HG03442 (cell line): Measurements from ENCODE around the gene GCC2.
"Not testable (repeated sequence)": the region's sequence is repeated elsewhere in the genome, so short reads cannot be mapped to it uniquely, and the experiment has no call there.

Source experiments
- ATAC-seq: cut with Tn5 transposase; IDR thresholded peaks from one replicate; pipeline ENCODE4 v1.9.1; 2021; ENCODE audit warnings: mild to moderate bottlenecking, moderate library complexity; ENCODE audit not compliant: unreplicated experiment

The GCC2 gene

DNA sequence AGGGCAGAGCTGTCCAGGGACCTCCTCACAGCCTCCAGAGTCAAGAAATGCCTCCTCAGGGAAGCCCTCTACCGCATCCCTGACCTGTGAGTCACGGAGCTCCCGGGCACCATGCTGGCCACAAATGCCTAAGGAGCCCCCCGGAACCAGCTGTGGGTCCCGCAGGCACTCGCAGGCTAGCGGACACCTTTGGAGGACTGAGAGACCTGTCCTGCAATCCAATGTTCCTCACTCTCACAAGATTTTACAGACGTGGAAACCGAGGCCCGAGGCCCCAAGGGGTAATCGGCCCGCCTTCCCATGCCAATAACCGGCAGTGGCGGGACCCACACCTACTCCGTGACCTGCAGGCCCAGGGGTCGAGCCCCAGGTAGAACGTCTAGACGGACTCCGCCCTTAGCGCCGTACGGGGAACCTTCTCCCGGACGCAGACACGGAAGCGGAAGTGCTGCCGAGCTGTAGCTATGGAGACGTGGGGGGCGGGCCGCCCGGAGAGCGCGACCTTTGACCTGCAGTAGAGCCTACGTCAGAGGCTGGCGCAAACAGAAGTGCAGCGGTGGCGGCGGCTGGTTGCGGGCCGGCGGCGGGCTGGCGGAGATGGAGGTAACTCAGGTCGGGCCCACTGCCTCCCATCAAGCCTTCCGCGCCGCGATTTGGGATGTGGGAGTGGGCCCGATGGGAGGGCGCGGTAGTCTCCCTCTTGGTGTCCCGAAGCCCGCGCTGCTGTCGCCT lies at the start of gene GCC2:
Gene GCC2, plus strand, starts transcription at position 529 of the 732 bp plus-strand sequence. Its CDS starts 69 bp downstream, at position 598.
- peak; percentile 98 for ATAC-seq

DNA sequence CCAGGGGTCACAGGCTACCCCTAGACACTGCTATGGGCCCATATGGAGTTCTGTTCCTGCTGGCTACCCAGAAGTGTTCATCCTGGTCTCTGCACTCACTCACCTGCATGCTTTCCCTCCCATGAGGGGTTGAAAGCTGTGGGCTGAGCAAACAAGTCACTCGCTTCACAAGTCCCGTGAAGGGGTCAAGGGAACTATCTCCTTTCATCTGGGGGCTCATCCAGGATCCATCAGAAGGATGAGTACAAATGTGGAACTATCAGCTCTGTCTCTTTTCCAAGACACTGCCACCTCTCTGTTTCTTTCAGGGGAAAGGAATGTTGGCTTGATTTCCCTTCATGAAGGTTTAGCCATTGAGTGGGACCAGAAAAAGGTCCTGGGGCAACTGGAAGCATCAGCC lies 49.5 kb upstream of the GCC2 start:
- ATAC-seq, result no peak

GRCh38 chr2:108401800-108402199 lies 47.2 kb upstream of the GCC2 start:
- no peak for ATAC-seq

DNA sequence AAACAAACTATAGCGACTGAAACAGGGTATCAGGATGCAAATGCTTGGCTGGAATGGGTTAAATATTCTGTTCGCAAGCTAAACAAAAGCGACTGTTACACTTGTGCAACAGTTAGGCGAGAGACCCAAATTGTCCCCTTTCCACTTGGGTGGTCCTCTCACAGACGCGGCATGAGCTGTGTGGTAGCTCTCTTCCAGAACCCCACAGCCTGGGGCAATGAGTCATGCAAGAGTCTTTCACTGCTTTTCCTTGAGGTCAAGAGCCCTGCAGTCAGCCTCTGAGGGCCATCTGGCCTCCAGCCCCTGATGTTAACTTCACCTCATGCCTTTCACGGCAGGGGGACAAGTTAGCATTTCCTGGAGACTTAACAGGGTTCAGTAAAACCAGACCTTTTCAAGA lies 45.5 kb upstream of the GCC2 start:
- ATAC-seq, result no peak

GRCh38 chr2:108404784-108405397 lies 44.1 kb upstream of the GCC2 start:
- ATAC-seq, result no peak

DNA sequence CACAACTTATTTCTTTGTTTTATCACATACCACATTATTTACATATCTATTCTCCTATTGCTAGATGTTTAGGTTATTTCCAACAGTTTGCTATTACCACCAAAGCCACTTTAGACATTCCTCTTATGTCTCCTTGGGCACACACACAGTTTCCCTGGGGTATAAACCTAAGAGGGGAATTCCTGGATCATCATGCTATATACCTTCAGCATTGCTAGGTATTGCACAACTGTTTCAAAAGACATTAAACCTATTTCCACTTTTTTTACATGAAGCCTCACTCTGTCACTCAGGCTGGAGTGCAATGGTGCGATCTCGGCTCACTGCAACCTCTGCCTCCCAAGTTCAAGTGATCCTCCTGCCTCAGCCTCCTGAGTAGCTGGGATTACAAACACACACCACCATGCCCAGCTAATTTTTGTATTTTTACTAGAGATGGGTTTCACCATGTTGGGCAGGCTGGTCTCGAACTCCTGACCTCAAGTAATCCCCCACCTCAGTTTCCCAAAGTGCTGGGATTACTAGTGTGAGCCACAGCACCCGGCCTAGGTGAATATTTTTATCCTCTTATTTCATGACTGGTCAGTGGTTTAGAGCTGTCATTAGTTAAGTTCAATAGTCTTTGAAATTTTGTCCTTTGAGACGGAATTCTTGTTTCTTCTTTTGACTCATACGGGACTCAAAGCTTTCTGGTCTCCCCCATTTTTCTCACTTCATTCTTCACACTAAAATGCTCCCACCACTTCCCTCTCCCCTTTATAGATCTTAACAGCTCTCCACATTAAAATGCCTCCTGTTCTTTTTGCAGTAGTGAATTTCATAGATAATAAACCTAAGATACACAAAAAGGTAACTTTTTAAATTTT lies 40.9 kb upstream of the GCC2 start:
- no peak for ATAC-seq

DNA sequence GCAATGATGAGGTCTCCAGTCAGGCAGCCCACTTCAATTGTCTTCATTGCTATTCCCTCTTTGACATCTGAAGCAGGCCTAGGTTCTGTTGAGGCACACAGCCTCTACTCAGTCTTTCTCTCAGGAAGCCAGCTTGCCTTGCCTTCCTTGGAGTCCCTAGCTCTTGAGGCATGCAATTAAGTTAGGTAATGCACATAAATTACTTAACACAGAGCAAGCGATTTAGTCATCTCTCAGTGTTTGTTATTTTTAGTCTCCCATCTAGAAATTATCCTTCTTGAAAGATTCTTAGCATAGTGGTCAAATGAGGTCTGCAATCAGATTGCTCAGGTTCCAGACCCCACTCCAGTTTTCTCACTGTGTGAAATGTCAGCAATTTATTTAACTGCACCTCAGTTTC lies 39.2 kb upstream of the GCC2 start:
- ATAC-seq, result no peak

DNA sequence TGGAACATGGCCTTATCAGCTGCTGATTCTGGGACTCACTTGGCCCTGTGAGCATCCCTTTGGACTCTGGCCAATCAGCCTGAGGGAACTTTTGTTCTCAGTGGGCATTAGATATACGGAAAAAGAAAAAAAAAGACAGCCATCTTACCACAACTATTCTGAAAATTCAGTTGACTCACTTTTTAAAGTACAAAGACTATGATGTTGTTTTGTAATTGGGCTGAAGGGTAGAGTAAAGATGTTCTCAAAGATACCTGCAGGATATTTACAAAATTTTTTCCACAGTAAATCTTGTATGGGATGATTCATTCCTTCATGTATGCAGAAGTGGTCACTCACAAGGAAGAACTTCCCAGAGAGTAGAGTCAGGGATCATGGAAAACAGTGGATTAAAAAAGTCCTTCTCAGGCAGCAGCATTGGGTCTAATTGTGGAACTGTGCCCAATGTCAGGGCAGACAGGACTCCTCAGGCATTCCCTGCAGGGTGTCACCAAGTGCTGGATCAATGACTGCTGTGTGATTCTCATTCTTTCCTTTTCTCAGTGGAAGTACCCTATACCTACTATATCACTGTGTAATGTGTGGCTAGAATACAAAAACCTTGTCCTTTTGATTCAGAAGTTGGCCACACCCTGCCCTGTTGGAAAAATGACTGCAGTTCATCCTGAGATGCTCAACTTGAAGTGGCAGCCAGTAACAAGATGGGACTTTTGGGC lies 35.9 kb upstream of the GCC2 start:
- ATAC-seq, result no peak

DNA sequence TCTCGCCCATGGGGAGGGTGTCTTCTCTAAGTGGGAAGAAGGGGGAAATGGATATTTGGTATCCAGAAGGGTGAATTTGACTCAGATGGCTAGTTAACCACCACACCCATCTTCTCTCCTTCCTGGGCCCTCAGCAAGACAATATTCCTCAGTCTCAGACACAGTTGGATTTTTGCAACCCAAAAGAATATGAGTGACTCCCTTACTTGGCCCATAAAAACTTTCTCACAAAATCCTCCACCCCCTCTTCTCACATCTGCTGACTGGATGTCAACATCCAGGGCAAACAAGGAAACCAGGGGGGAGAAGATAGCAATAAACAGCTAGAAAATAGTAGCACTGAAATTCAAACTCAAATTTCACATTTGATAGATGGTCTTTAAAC lies 35.3 kb upstream of the GCC2 start:
- ATAC-seq, result no peak

DNA sequence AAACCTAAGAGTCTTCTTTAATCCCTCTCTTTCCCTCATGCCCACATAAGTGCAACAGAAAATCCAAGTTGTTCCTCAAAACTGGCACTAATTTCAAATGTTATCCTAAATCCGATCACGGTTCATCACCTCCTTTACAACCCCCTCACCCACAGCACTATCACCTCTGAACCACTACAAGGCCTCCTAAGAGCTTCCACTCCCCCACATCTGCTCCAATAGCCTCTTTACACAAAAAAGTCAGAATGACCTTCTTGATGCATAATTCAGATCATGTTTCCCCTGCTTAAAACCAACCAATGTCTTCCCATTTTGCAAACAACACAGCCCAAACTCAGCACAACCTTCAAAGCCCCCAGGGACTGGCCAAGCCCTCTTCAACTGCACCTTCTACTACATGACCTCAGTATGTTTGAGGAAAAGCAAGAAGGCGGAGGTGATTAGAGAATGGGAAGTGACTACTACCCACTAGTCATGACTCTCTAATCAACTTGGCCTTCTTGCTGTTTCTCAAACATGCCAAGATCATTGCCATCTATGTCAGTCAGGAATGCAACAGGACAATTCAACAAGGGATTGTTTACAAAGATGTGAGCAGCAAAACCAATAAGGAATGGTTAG lies 34.6 kb upstream of the GCC2 start:
- ATAC-seq, result no peak

- no peak for ATAC-seq
Measured at GRCh38 chr2:108414945-108415344, 34.1 kb upstream of the GCC2 start.

DNA sequence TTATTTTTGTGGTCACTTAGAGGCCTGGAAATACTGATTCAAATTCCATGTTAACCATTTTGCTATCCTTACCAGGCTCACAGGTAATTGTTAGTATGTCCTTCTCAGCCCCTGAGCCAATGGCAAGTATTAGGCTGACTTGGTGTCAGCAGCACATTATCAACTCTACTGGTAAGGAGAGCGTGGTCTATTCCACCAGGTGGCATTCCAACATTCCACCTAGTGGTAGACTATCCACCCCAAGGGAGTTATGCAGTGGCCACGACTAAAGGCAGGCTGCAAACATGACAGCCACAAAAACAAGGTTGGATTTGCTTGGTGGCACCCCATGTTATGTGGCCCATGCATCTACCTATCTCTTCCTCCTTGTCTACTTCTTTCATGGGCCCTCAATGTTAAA lies 31.8 kb upstream of the GCC2 start:
- no peak for ATAC-seq

GRCh38 chr2:108418416-108418815 lies 30.6 kb upstream of the GCC2 start:
- no peak for ATAC-seq

DNA sequence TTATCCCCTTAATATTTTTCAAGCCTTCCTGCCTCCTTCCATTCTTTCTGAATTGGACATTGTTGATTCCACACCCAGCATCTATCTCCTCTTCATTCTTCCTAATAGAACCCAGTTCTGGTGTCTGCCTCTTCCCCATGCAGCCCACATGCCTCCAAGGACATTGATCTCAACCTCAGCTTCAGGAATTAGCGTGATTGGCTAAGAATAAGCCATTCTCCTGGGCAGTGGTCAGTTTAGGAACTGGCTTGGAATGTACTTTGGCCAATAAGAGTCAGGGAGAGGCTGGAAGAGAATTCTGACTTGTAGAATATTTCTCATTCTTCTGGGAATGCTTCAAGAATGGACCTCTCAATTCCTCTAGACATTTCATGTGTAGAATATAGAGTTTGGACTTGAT lies 25.9 kb upstream of the GCC2 start:
- ATAC-seq, result no peak

DNA sequence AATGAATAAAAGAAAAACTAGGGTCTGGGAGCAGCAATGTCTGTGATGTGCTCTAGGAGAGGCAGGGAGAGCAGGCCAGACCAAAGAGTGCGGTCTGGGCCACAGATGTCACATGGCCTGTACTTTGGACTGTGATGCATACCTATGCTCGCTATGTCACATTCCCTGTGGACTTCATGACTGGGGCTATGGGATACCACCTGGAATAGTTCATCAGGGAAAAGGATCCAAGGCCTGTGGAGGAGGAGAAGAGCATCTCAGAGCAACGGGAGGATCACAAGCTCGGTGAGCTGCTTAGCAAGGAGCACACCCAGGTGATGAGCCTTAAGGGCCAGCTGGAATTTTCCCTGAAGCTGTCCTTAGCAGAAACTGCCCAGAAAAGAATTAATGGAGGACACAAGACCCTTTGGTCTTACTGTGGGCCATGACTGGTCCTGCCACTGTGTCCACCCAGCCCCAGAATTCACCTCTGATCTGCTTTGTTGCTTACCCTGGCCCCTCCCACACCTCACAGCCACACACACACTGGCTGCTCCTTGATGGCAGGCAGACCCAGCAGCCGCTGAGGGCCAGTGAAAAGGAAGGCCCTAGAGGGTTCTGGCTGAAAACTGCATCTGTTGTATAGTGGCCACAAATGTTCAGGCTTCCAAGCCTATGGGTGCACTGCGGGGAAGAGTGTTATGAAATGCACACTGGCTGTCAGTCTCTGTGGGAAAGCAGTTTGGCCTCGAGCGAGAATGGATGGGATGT lies 25.3 kb upstream of the GCC2 start:
- ATAC-seq, result no peak

DNA sequence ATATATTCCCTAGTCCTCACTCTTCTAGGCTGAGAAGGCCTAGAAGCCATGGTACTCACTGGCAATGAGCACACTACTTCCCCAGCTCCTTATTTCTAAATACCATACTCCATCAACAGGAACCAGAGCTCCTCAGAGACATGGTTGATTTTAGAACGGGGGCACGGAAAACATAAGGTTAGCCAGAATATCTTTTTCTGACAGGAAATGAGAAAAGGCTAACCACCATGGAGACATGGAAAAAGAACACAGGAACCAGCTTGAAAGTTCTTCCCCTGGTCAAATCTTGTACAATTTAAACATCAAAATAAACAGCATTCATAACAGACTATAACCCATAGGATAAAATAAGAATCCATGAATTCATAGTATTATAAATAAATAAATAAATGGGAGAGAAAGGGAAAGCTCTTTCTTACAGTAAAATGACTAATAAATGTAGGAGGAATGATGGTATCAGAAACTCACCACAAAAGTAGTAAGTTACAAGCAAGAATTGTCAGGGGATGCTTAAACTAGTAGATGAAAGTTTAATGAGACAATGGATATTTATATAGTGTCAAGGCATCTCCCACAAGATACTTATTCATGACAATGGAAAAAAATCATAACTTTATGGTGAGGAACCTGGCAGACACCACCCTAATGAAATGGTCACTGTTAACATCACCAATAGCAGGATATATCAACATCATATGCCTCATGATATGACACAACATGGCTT lies 20.6 kb upstream of the GCC2 start:
- ATAC-seq, result no peak

DNA sequence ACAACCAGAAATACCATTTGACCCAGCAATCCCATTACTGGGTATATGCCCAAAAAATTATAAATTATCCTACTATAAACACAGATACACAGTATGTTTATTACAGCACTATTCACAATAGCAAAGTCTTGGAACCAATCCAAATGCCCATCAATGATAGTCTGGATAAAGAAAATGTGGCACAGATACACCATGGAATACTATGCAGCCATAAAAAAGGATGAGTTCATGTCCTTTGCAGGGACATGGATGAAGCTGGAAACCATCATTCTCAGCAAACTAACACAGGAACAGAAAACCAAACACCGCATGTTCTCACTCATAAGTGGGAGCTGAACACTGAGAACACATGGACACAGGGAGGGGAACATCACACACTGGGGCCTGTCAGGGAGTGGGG lies 13.4 kb upstream of the GCC2 start:
- not testable (repeated sequence) for ATAC-seq

DNA sequence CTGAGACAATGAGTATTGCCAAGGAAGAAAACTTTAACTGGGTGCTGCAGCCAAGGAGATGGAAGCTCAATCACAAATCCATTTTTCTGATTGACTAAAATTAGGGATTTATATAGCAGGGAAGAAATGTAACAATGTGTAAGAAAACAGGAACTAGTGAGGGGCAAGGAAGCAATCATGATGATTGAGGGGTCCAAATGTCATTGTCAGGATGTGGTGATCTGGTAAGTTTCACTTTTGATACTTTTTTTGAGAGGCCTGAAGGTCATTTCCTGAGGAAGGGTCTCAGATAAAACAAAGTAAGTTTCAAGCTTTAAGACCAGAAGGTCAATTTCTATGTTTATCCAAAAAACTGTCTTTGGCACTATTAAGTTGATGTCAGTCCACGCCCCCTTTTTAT lies 12.0 kb upstream of the GCC2 start:
- ATAC-seq, result no peak

- no peak for ATAC-seq
Measured at GRCh38 chr2:108441712-108442111, 7.3 kb upstream of the GCC2 start.
